ENCODE data around the gene ANO1.
"Not testable (repeated sequence)": the region's sequence is repeated elsewhere in the genome, so short reads cannot be mapped to it uniquely, and the experiment has no call there.

ANO1 gene

GRCh38 chr11:70194792-70195791, 117.0 kb downstream of the ANO1 start:
- H2AFZ ChIP-seq (ENCODE audit: low read depth, low read length, severe bottlenecking) = no peak overlapping the region
- no peak overlapping the region for H3K9ac ChIP-seq (ENCODE audit: low read length)
- H3K4me3 ChIP-seq (ENCODE audit: insufficient read depth, low read length, poor library complexity, severe bottlenecking) = no peak overlapping the region
- no peak overlapping the region for H3K27ac ChIP-seq (ENCODE audit: low read depth, low read length)
- no peaks in the 10 kb centered on the region for H3K27me3 ChIP-seq (ENCODE audit: low read length)
- no peaks in the 10 kb centered on the region for H3K36me3 ChIP-seq (ENCODE audit: low read length)
- no peak for TF ChIP-seq EZH2phosphoT487 (conservative IDR thresholded peaks at IDR 0.05; ENCODE audit: low read length)
- TF ChIP-seq, protein P1, sequence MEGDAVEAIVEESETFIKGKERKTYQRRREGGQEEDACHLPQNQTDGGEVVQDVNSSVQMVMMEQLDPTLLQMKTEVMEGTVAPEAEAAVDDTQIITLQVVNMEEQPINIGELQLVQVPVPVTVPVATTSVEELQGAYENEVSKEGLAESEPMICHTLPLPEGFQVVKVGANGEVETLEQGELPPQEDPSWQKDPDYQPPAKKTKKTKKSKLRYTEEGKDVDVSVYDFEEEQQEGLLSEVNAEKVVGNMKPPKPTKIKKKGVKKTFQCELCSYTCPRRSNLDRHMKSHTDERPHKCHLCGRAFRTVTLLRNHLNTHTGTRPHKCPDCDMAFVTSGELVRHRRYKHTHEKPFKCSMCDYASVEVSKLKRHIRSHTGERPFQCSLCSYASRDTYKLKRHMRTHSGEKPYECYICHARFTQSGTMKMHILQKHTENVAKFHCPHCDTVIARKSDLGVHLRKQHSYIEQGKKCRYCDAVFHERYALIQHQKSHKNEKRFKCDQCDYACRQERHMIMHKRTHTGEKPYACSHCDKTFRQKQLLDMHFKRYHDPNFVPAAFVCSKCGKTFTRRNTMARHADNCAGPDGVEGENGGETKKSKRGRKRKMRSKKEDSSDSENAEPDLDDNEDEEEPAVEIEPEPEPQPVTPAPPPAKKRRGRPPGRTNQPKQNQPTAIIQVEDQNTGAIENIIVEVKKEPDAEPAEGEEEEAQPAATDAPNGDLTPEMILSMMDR (IDR thresholded peaks at IDR 0.05; ENCODE audit: insufficient read depth, low read length, poor library complexity, severe bottlenecking) = no peak
- H3K9me3 ChIP-seq (ENCODE audit: insufficient read depth, low read length) = no peaks in the 10 kb centered on the region
- no peaks in the 10 kb centered on the region for H4K20me1 ChIP-seq (ENCODE audit: low read depth, low read length)
- no peak overlapping the region for H3K4me2 ChIP-seq (ENCODE audit: low read depth, low read length, poor library complexity, severe bottlenecking)
- no peaks in the 10 kb centered on the region for H3K9me2 ChIP-seq (replicated peaks; ENCODE audit: insufficient read depth, low read length)
- no peaks in the 10 kb centered on the region for H3K79me2 ChIP-seq (ENCODE audit: insufficient read depth, low read length)
- H3F3A ChIP-seq (ENCODE audit: insufficient read depth) = no peaks in the 10 kb centered on the region

GRCh38 chr11:70200212-70200844, 122.2 kb downstream of the ANO1 start:
- Histone ChIP-seq H4K20me1 (ENCODE audit: low read depth, low read length) (peaks cover 11% of the 10 kb centered on the region; the same call in 1 of the 2 replicates), H3K4me2 (ENCODE audit: low read depth, low read length, poor library complexity, severe bottlenecking) (no peak overlapping the region), H3K9ac (ENCODE audit: low read length) (no peak overlapping the region), H3K36me3 (ENCODE audit: low read length) (no peaks in the 10 kb centered on the region), H3F3A (ENCODE audit: insufficient read depth) (no peaks in the 10 kb centered on the region), H3K9me2 (replicated peaks; ENCODE audit: insufficient read depth, low read length) (no peaks in the 10 kb centered on the region), H3K79me2 (ENCODE audit: insufficient read depth, low read length) (peaks cover 22% of the 10 kb centered on the region), H3K4me3 (ENCODE audit: insufficient read depth, low read length, poor library complexity, severe bottlenecking) (no peak overlapping the region), H3K27me3 (ENCODE audit: low read length) (no peaks in the 10 kb centered on the region), H2AFZ (ENCODE audit: low read depth, low read length, severe bottlenecking) (no peak overlapping the region), H3K27ac (ENCODE audit: low read depth, low read length) (no peak overlapping the region), H3K9me3 (ENCODE audit: insufficient read depth, low read length) (no peaks in the 10 kb centered on the region)
- no peak for TF ChIP-seq EZH2phosphoT487 (conservative IDR thresholded peaks at IDR 0.05; ENCODE audit: low read length)
- TF ChIP-seq, protein P1 (IDR thresholded peaks at IDR 0.05; ENCODE audit: insufficient read depth, low read length, poor library complexity, severe bottlenecking) = no peak

DNA sequence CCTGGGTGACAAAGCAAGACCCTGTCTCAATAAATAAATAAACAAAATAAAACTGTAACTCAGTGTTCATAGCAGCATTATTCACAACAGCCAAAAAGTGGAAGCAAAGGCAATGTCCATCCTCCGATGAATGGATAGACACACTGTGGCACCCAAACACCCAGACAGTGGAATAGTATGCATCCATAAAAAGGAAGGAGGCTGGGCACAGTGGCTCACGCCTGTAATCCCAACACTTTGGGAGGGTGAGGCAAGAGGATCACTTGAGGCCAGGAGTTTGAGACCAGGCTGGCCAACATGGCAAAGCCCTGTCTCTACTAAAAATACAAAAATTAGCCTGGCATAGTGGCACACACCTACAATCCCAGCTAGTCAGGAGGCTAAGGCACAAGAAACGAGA, 122.9 kb downstream of the ANO1 start:
- H3K36me3 ChIP-seq (ENCODE audit: low read length); H2AFZ ChIP-seq (ENCODE audit: low read depth, low read length, severe bottlenecking); H3K27me3 ChIP-seq (ENCODE audit: low read length); H3K4me2 ChIP-seq (ENCODE audit: low read depth, low read length, poor library complexity, severe bottlenecking); H3F3A ChIP-seq (ENCODE audit: insufficient read depth); H3K9me2 ChIP-seq (replicated peaks; ENCODE audit: insufficient read depth, low read length); H3K27ac ChIP-seq (ENCODE audit: low read depth, low read length); H3K9ac ChIP-seq (ENCODE audit: low read length); H3K4me3 ChIP-seq (ENCODE audit: insufficient read depth, low read length, poor library complexity, severe bottlenecking); H3K9me3 ChIP-seq (ENCODE audit: insufficient read depth, low read length): not testable (repeated sequence)
- peaks cover 29% of the 10 kb centered on the region for H3K79me2 ChIP-seq (ENCODE audit: insufficient read depth, low read length)
- peaks cover 11% of the 10 kb centered on the region; the same call in 1 of the 2 replicates for H4K20me1 ChIP-seq (ENCODE audit: low read depth, low read length)

All from SU-DHL-6 (cell line).